Measurements from ENCODE around the gene CARF. TPM values are rescaled to one million over a fixed set of nuclear protein-coding genes. Genes with fewer than 3 reads are reported as not detected.
A peak's percentile ranks its signal among the peaks of the same experiment; 100 is the strongest.

The CARF gene
- total RNA-seq, 1 donor from 2014 or later = 20.0 TPM

DNA sequence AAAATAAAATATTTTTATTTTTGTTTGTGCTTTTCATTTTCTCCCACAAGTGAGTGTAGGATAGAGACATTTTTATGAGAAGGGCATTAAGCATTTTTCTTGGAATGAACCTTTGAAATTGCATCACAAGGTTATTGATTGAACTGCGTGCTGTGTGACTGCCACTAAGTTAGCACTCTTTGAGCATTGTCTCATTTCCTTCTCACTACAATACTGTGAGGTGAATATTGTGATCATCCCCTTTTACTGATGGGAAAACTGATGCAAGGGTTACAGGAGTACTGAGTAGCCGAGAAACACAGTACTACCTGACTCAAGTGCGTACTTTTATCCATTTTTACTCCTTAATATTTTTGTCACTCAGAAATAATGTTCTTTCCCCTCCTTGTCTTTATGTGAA lies 104.6 kb downstream of the CARF start:
- no peak for FAIRE-seq
- DNase-seq (ENCODE audit: low spot score in 2 of 2) = no peak

DNA sequence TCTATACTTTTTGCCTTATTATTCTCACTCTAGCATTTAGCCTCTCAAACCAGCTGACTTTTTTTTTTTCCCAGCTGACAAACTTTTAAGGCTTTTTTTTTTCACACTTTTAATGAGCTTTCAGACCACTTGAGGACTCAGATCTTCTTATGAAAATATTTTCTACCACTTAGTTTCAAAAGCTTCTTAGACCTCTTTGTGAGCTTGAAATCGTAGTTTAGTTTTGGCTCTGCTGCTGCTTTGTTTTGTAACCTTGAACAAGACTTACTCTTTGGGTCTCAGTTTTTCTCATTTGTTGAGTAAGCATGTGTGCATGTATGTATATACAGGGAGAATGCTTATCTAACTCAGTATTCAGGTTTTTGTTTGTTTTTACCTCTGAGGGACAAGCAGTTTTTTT lies 106.1 kb downstream of the CARF start:
- FAIRE-seq (no peak), DNase-seq (ENCODE audit: low spot score in 2 of 2) (no peak)

DNA sequence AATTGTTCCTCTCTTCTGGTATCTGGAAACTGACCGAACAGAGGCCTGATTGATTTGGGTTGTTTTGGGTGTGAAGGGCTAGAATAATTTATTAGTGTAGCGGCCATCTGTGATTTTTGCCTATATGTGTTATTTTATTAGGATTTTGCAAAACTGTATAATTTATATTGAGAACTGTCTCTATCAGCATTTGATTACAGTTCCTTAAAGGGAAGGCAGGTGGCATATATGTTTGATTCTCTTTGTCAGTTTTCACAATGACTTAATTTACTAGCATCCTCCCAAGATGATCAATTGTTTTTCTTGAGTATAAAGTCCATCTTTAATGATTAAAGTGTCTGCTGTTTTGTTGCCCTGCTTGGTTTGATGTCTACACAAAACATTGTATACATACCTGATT lies 107.1 kb downstream of the CARF start:
- FAIRE-seq (no peak), DNase-seq (ENCODE audit: low spot score in 2 of 2) (no peak)

DNA sequence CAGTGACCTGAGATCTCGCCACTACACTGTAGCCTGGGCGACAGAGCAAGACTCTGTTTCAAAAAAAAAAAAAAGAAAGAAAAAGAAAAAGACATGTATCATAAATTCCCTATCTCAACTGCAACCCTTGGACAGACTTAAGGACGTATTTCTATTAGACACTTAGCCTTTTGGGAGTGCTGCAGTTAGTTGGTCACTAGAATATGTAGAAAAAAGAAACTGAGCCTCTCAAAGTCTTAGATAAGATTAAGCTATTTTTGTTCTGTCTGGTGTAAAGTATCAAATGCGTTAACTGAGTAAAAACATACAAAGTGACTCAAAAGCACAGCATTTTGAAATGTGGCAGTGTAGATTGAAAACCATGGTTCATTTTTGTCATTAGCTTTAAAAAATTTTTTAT lies 109.9 kb downstream of the CARF start:
- no peak for DNase-seq (ENCODE audit: low spot score in 2 of 2)
- no peak for FAIRE-seq

DNA sequence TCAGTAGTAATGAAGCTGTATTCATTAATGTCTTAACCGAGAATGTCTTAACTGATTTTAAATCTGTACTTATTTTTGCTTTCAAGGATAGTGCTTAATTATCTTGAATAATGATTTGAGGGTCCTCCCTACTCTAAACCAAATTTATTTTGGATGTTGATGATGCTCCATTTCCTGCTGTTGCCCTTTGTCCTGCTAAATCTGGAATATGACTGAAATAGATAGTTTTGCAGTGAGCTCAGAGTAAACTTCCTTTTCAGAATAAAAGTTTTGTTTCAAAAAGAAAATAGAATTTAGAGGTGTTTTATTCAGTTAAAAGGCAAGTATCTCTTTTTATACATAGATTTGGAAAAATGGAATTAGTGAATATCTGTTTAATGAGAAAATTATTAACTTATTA lies 110.7 kb downstream of the CARF start:
- DNase-seq (ENCODE audit: low spot score in 2 of 2) (no peak), FAIRE-seq (peak; percentile 30)

DNA sequence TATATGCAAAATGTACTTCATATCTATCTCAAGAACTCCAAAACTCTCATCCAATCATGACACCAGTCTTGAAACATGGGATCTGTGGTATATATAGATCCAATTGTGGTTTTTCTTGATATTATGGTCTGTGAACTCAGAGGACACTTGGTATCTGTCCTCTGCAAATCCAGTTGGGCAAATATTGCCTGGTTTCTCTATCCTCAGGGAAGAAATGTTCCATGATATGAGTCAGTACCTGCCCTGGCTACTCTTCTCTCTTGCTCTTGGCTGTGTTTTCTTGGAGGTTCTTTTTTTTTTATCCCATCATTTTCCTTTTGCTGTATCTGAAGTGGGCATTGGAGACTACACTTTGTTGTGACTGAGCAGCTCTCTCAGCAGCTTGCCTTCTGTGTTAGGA lies 113.5 kb downstream of the CARF start:
- FAIRE-seq = no peak
- no peak for DNase-seq (ENCODE audit: low spot score in 2 of 2)

DNA sequence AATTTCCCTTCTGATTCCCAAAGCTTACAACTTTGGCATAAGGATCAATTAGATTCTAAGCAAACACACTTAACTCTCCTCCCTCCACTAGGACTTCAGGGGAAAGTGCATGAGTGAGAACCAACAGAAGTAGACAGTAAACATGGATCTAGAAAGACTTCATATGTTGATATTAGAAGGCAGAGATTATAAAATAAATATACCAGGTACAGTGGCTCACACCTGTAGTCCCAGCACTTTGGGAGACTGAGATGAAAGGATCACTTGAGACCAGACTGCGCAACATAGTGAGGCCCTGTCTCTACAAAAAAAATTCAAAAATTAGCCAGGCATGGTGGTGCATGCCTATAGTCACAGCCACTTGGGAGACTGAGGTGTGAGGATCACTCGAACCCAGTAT lies 118.5 kb downstream of the CARF start:
- DNase-seq (ENCODE audit: low spot score in 2 of 2) (no peak), FAIRE-seq (no peak)

DNA sequence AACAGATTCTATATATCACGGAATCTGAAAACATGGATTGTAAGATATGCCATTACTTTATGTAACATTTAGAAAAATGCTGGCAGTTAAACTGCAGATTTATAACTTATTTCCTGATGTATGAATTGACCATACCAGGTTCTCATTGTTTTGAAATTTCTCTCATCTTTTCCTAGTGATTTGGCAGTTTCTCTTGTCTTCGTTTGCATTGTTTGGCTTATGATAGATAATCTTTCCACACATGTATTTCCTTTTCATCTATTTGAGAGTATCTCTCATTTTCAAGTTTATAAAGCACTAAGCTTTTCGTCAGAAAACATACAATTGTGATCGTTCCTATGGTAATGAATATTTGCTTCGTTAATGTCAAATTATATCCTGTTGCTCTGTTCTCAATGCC lies 118.9 kb downstream of the CARF start:
- FAIRE-seq (no peak), DNase-seq (ENCODE audit: low spot score in 2 of 2) (no peak)

DNA sequence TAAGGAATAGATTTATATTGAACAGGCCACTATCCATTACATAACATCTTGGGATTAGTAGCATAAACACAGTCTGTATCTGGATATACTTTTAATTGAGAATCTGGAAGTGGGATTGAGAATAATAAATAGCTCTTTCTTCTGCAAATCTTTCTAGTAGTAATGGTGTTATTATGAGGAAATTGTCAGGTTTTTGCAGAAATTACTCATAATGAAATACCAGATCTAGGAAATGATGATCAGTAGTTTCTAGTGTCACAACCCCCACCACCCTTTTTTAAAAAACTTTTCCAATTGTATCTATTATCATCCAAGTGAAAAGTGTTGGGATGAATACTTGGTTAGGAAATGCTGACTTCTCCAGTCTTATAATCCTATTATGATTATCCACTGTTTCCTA lies 121.3 kb downstream of the CARF start:
- DNase-seq (ENCODE audit: low spot score in 2 of 2) (no peak), FAIRE-seq (no peak)

DNA sequence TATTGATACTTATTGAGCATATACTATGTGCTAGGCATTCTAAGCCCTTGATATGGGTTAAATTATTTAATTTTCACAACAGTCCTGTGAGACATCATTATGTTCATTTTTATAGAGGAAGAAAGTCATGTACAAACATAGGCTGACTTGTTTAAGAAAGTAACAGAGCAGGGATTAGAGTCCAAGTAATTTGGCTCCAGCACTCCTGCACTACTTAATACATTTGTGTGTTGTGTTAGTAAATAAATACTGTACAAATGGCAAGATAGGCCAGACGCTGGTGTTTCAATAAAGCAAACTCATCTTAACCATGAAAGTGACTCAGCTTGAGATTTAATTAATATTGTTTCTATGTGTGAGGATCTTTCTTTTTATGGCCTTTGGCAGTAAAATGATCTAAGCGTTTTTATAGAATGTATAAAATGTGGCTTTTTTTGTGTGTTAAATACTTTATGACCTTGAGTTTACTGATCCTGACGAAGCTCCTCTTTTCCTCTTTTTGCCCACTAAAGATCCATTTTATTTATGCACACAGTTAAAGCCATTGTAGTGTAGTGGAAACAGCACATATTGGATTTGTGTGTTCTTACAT lies 123.9 kb downstream of the CARF start:
- no peak for DNase-seq (ENCODE audit: low spot score in 2 of 2)
- FAIRE-seq = no peak

Small RNA genes within 50 kb of the gene (small RNA-seq; reads per million reads assigned to genes)
- gene AC010900.2 = not detected

Other genes starting within 250 kb of the CARF start
- gene ICA1L, start 40.5 kb upstream of the CARF start, total RNA-seq = 88.5 TPM
- 35.1 TPM for gene WDR12, start 602 bp upstream of the CARF start, total RNA-seq
- gene NBEAL1, start 102.6 kb downstream of the CARF start, total RNA-seq = 45.2 TPM